ENCODE data around the gene CDIP1. TPM values are rescaled to one million over a fixed set of nuclear protein-coding genes. Genes with fewer than 3 reads are reported as not detected.

CDIP1 gene
- total RNA-seq, 2 donors from 2014 or later, result 45.4 to 53.1 TPM

DNA sequence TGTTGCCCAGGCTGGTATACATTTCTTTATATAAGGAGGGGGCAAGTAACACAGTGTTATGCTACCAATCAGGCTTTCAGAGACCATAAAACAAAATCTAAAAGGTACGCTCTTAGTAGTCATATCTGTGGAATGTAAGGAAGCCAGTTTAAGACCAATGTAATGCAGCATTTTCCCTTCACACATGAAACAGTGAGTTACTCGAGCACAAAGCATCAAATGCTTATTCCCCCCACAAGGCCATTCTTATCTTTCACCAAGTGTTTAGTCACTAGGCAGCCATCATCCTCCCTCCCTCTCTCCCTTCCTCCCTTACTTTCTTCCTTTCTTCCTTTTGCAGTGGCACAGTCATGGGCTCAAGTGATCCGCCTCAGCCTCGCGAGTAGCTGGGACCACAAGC, 49.5 kb downstream of the CDIP1 start:
- peak overlapping the region; percentile 98 for H3K27ac Mint-ChIP-seq
- H3K36me3 Mint-ChIP-seq (ENCODE audit: insufficient read depth in 2 of 2), result peaks cover 6 to 17% of the 10 kb centered on the region in 2 donors
- ATAC-seq (replicated peaks in 1 of 2), result no peak
- H3K4me1 Mint-ChIP-seq (ENCODE audit: low read depth), result peaks cover 54% of the 10 kb centered on the region
- no peaks in the 10 kb centered on the region for H3K9me3 Mint-ChIP-seq
- H3K4me3 Mint-ChIP-seq, result peak overlapping the region in 1 of 2 donors; percentile 5
- H3K27me3 Mint-ChIP-seq (ENCODE audit: low read depth), result no peaks in the 10 kb centered on the region
- no peak for DNase-seq

DNA sequence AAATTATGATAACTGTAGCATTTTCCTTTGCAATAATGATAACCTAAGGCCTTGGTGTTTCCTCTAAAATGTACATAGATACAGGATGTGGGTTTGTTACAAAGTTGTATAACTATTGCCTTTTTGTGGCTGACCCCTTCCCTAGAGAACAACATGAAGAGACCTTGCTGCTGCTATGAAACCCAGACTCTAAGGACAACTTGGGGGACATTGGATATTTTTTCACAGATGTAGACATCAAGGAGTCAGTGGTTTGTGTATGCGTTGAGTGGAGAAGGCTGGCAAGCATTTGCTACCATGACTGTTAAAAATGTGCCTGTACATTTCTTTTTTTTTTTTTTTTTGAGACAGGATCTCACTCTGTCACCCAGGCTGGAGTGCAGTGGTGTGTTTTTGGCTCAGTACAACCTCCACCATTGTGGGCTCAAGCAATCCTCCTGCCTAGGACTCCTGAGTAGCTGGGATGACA, 50.0 kb downstream of the CDIP1 start:
- Mint-ChIP-seq H3K27ac (peak overlapping the region; percentile 98), H3K9me3 (no peaks in the 10 kb centered on the region), H3K36me3 (ENCODE audit: insufficient read depth in 2 of 2) (peaks cover 6 to 18% of the 10 kb centered on the region in 2 donors), H3K4me1 (ENCODE audit: low read depth) (peaks cover 51% of the 10 kb centered on the region), H3K4me3 (peak overlapping the region; percentile 63 to 75), H3K27me3 (ENCODE audit: low read depth) (no peaks in the 10 kb centered on the region)
- DNase-seq, result no peak
- ATAC-seq (replicated peaks in 1 of 2), result peak; percentile 81

DNA sequence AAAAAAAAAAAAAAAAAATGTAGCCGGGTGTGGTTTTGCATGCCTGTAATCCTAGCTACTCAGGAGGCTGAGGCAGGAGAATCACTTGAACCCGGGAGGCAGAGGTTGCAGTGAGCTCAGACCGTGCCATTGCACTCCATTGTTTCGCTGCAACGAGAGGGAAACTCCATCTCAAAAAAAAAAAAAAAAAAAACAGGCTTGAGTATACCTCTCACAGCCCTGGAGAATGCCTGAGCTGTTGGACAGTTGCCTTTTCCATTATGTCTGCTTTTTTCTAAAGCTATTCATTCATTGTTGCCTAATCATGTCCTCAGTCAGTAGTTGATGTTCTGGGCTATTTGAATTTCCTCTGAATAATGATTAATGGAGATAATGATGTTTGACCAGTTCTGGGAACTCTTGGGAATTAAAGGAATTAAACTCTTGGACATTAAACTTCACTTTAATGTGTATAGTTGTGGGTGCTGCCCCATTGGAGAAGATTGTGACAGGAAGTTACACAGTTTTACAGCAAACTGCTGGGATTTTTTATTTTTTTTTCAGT, 50.5 kb downstream of the CDIP1 start:
- Mint-ChIP-seq H3K36me3 (ENCODE audit: insufficient read depth in 2 of 2) (peaks cover 6 to 16% of the 10 kb centered on the region in 2 donors), H3K9me3 (no peaks in the 10 kb centered on the region), H3K27me3 (ENCODE audit: low read depth) (no peaks in the 10 kb centered on the region), H3K27ac (peak overlapping the region; percentile 98), H3K4me3 (peak overlapping the region; percentile 63 to 75), H3K4me1 (ENCODE audit: low read depth) (peaks cover 47% of the 10 kb centered on the region)
- ATAC-seq (replicated peaks in 1 of 2), result peak; percentile 50 to 51
- DNase-seq, result no peak

DNA sequence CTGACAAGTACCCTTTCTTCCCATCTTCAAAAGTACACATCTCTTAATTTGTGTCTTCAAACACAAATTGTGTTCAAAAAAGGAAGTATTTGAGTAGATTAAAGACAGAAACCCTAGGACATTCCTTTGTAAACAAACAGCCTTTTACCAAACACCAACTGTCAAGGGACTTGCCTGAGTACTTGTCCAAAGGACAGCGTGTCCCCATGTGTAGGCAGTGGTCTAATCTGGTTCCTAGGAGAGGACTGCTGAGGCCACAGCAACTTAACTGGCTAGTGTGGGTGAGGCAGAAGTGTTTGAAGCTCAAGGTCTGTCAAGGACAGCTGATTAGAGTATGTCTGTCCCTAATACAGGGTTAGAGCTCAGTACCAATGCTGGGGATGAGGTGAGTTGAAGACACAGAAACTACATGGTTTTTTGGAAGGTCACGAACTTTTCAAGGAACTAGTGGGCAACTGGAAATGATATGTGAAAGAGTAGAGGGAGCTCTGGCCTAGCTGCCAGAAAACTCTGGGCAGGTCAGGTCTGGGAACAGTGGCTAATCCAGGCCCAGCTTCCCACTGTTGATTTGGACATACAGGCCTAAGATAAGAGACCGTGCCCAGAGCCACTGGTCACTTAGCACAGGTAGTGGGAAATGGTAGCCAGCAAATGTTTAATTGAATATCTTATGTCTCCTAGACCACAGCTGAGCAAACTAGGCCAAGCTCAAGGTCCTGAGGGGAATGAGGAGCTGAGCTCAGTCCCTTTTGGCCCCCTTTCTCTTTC, 52.3 kb downstream of the CDIP1 start:
- Mint-ChIP-seq H3K36me3 (ENCODE audit: insufficient read depth in 2 of 2) (peaks cover 6 to 16% of the 10 kb centered on the region in 2 donors), H3K27ac (peak overlapping the region; percentile 42), H3K27me3 (ENCODE audit: low read depth) (no peaks in the 10 kb centered on the region), H3K4me1 (ENCODE audit: low read depth) (peaks cover 62% of the 10 kb centered on the region), H3K9me3 (no peaks in the 10 kb centered on the region), H3K4me3 (no peak overlapping the region)
- DNase-seq, result no peak
- no peak for ATAC-seq (replicated peaks in 1 of 2)

DNA sequence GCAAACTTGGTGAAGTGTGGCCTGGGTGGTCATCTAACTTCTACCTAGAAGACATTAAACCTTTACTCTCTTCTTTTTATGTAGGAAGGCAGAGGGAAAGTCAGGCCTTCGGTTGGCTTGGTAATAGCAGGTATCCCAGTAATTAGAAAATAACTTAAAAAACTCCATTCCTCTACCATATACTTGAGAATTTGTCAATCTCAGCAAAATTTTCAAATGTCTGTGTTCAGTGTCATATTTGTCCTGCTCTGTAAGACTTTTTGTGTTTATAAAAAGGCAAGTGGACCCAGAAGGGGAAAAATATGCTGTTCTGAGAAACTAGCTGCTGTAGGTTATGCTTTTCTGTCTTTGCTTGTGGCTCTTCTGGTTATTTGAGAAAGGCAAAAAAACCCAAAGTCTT, 56.6 kb downstream of the CDIP1 start:
- no peak for DNase-seq
- no peak for ATAC-seq (replicated peaks in 1 of 2)
- Mint-ChIP-seq H3K4me1 (ENCODE audit: low read depth) (peaks cover 58% of the 10 kb centered on the region), H3K27me3 (ENCODE audit: low read depth) (no peaks in the 10 kb centered on the region), H3K4me3 (peak overlapping the region in 1 of 2 donors; percentile 29), H3K36me3 (ENCODE audit: insufficient read depth in 2 of 2) (peaks cover 5 to 10% of the 10 kb centered on the region in 2 donors), H3K27ac (peak overlapping the region; percentile 36), H3K9me3 (no peaks in the 10 kb centered on the region)

DNA sequence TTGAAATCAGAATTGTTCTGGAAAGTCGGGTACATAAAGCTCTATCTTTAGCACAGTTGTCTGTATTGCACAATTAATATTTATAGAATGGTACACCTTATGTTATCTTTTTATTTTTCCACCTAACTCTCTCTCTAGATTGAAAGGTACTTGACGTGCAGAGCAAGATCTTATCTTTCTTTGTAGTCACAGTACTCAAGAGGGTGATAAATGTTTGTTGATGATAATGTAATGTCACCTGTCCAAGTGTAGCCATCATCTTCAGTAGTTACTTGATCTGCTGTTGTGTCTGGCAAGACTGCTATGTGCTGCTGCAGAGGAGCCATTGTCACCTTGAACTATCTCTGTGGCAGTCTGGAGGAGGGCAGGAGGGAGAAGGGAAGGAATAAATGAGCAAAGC, 57.0 kb downstream of the CDIP1 start:
- Mint-ChIP-seq H3K4me3 (peak overlapping the region; percentile 16 to 19), H3K27me3 (ENCODE audit: low read depth) (no peaks in the 10 kb centered on the region), H3K36me3 (ENCODE audit: insufficient read depth in 2 of 2) (peaks cover 5 to 10% of the 10 kb centered on the region in 2 donors), H3K27ac (peak overlapping the region; percentile 36), H3K4me1 (ENCODE audit: low read depth) (peaks cover 55% of the 10 kb centered on the region), H3K9me3 (no peaks in the 10 kb centered on the region)
- ATAC-seq (replicated peaks in 1 of 2) (no peak), DNase-seq (no peak)

DNA sequence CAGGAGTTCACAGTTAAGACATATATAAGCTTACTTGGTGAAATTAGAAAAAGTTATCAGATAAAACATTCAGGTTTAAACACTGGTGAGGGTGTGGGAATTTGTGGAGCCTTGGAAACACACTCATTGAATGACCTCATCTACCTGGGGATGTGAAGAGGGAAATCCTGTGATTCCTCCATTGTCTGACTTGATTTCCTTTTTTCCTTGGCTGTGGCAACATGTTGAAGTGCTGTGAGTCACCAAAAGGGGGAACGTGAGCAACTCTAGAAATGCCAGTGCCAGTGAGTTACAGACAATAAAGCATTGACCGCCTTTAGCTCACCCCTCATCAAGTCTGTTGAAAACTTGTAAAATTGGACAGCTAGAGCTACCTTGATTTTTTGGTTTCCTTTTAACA, 60.6 kb downstream of the CDIP1 start:
- H3K9me3 Mint-ChIP-seq, result no peaks in the 10 kb centered on the region
- H3K4me3 Mint-ChIP-seq, result peak overlapping the region; percentile 82 to 92
- H3K36me3 Mint-ChIP-seq (ENCODE audit: insufficient read depth in 2 of 2), result no peaks in the 10 kb centered on the region
- DNase-seq, result peak; percentile 30 to 34
- peaks cover 64% of the 10 kb centered on the region for H3K4me1 Mint-ChIP-seq (ENCODE audit: low read depth)
- no peak for ATAC-seq (replicated peaks in 1 of 2)
- peak overlapping the region; percentile 96 for H3K27ac Mint-ChIP-seq
- H3K27me3 Mint-ChIP-seq (ENCODE audit: low read depth), result no peaks in the 10 kb centered on the region

DNA sequence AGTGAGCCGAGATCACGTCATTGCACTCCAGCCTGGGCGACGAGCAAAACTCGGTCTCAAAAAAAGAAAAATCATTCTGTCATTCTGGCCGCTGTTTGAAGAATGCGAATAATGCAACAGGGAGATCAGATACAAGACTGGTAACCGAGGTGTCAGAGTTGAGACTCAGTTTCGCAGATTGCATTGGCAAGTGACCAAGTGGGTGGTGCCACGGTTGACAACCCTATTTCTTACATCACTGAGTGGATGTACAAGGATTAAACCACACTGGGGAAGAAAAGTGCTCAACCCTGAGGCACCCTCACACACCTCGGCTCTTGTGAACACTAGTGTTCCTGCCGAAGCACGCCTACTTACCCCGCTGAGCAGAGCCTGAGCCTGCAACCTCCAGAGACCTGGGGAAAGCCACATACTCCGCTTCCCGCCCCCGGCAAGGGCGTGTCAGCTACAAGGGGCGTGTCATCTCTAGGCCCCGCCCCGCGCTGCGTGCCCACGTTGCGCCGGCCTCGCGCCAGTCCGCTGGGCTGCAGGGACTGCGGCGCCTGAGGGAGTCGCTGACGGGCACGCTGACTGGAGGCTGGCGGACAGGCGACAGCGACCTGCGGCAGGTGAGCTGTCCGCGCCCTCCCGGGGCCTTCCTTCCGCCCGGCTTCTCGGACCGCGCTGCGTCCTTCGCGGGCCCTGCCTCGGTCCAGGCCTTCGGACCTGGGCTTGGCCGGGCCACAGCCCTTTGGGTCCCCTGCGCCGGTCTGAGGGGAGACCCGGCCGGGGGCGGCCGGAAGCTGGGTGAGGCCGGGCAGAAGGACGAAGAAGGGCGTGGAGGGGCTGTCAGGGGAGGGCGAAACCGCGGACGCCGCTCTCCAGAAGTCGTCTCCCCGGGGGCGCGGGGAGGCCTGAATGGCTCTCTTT, 62.4 kb downstream of the CDIP1 start, which contains the start of gene HMOX2:
Gene HMOX2 (plus strand): TSS at position 519 of the 909 bp plus-strand sequence. CDS start 29,127 bp downstream, outside the sequence.
- ATAC-seq (replicated peaks in 1 of 2) (peak; percentile 89 to 92), DNase-seq (peak; percentile 95 to 98)
- no peaks in the 10 kb centered on the region for H3K27me3 Mint-ChIP-seq (ENCODE audit: low read depth)
- H3K9me3 Mint-ChIP-seq, result no peaks in the 10 kb centered on the region
- H3K4me3 Mint-ChIP-seq, result peak within 1 kb of the TSS; percentile 82 to 92
- H3K27ac Mint-ChIP-seq, result peak within 1 kb of the TSS; percentile 96
- H3K4me1 Mint-ChIP-seq (ENCODE audit: low read depth), result peaks cover 60% of the 10 kb centered on the region
- H3K36me3 Mint-ChIP-seq (ENCODE audit: insufficient read depth in 2 of 2), result peaks cover 0 to 3% of the 10 kb centered on the region in 2 donors

DNA sequence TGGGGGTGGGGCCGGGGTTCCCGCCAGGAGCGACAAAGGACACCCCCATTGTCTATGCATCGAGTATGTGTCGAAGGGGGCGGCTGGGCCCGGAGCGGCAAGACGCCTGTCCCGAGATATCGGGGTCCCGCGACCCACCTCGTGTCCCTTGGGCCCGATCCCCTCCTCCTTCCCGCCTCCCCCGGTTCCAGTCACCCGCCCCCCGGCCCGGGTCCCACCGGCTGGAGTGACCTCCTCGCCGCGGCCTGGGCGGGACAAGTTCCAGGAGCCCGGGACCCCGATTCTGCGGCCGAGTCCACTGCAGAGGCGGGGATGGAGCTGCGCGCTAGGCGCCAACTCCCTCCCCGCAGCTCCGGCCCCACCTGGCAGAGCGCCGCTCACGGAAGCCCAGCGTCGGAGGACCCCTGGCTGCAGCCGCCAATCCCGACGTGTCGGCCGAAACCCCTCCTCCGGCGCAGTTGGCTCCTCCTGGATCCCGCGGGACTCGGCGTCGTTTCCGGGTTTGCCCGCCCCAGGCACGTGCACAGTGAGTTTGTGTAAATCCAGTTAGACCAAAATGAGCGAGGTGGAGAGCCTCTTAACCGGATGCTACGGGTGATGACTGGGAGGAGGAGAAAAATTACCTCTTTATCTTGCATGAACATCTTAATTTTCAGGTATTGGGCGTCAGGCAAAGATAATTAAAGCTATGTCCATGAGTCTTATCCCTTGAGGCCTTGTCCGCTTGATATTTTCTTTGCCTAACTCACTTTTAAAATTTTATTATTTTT, 64.2 kb downstream of the CDIP1 start, which contains the start of gene NMRAL1:
Gene NMRAL1 (minus strand): TSS at position 434 of the 770 bp plus-strand sequence. CDS start 493 bp downstream, outside the sequence.
- ATAC-seq (replicated peaks in 1 of 2) (peak; percentile 61 to 66), DNase-seq (peak; percentile 91 to 93)
- peak within 1 kb of the TSS; percentile 26 for H3K27ac Mint-ChIP-seq
- peaks cover 0 to 3% of the 10 kb centered on the region in 2 donors for H3K36me3 Mint-ChIP-seq (ENCODE audit: insufficient read depth in 2 of 2)
- H3K27me3 Mint-ChIP-seq (ENCODE audit: low read depth), result no peaks in the 10 kb centered on the region
- H3K4me3 Mint-ChIP-seq, result peak within 1 kb of the TSS; percentile 82 to 92
- H3K9me3 Mint-ChIP-seq, result no peaks in the 10 kb centered on the region
- peaks cover 58% of the 10 kb centered on the region for H3K4me1 Mint-ChIP-seq (ENCODE audit: low read depth)

DNA sequence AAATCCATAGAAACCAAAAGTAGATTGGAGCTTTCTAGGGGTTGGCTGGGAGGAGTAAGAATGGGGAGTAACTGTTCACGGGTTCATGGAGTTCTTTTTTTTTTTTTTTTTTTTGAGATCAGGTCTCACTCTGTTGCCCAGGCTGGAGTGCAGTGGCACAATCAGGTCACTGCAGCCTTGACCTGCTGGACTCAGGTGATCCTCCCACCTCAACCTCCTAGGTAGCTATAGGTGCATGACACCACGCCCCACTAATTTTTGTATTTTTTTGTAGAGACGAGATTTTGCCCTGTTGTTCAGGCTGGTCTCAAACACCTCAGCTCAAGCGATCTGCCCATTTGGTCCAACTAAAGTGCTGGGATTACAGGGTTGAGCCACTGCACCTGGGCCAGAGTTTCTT, 65.7 kb downstream of the CDIP1 start:
- Mint-ChIP-seq H3K4me1 (ENCODE audit: low read depth) (peaks cover 46% of the 10 kb centered on the region), H3K9me3 (no peaks in the 10 kb centered on the region), H3K27ac (peak overlapping the region; percentile 73), H3K27me3 (ENCODE audit: low read depth) (no peaks in the 10 kb centered on the region), H3K4me3 (peak overlapping the region; percentile 82 to 92), H3K36me3 (ENCODE audit: insufficient read depth in 2 of 2) (peaks cover 2 to 3% of the 10 kb centered on the region in 2 donors)
- DNase-seq (no peak), ATAC-seq (replicated peaks in 1 of 2) (no peak)

DNA sequence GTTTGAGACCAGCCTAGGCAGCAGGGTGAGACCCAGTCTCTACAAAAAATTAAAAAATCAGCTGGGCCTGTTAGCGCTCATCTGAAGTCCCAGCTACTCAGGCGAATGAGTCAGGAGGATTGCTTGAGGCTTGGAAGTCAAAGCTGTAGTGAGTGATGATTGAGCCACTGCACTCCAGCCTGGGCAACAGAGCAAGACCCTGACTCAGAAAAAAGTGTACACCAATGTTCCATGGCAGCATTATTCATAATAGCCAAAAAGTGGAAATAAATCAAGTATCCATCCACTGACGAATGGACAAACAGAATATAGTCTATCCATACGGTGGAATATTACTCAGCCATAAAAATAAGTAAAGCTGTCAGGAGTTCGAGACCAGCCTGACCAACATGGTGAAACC, 66.7 kb downstream of the CDIP1 start:
- Mint-ChIP-seq H3K4me3 (no peak overlapping the region), H3K27ac (no peak overlapping the region), H3K27me3 (ENCODE audit: low read depth) (no peaks in the 10 kb centered on the region), H3K9me3 (no peaks in the 10 kb centered on the region), H3K4me1 (ENCODE audit: low read depth) (peaks cover 39% of the 10 kb centered on the region), H3K36me3 (ENCODE audit: insufficient read depth in 2 of 2) (peaks cover 2 to 4% of the 10 kb centered on the region in 2 donors)
- DNase-seq, result no peak
- no peak for ATAC-seq (replicated peaks in 1 of 2)

DNA sequence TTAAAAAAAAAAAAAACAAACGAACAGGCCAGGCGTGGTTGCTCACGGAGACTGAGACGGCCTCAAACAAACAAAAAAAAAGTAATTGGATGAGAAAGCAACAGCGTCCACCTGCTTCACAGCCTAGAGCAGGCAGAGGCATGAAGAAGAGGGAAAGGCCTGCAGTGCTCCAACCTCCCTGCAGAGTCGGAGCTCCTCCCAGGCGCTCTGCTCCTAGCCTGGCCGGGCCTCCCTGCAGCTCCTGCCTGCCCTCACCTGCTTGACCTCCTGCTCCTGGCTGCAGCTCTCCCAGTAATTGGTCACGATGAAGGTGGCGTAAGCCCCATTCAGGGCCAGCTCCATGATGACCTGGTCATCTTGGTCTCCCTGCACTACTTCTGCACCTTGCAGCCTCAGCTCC, 69.6 kb downstream of the CDIP1 start:
- ATAC-seq (replicated peaks in 1 of 2), result no peak
- Mint-ChIP-seq H3K36me3 (ENCODE audit: insufficient read depth in 2 of 2) (peaks cover 2 to 12% of the 10 kb centered on the region in 2 donors), H3K27me3 (ENCODE audit: low read depth) (no peaks in the 10 kb centered on the region), H3K27ac (no peak overlapping the region), H3K4me3 (no peak overlapping the region), H3K9me3 (no peaks in the 10 kb centered on the region), H3K4me1 (ENCODE audit: low read depth) (peaks cover 29% of the 10 kb centered on the region)
- no peak for DNase-seq

Data from activated T-cell treated with anti-CD3 and anti-CD28 coated beads, Interleukin-2, amount 50 U/mL, for 72 hours (primary cell).